ENCODE measurements around the gene PLLP. TPM values are rescaled to one million over a fixed set of nuclear protein-coding genes. Genes with fewer than 3 reads are reported as not detected.

Gene PLLP
- total RNA-seq, 5 donors from 2014 or later (not counting 1 experiment from before 2014, with no cell fraction given): 1.4 to 4.3 (median 3.3) TPM

- WGBS (ENCODE audit: insufficient coverage): 84% methylated on average over 17 of the region's 24 CpGs
- no peak overlapping the region for H3K27ac ChIP-seq (ENCODE audit: low read length)
- Mint-ChIP-seq H3K36me3 (no peaks in the 10 kb centered on the region), H3K27ac (no peak overlapping the region), H3K27me3 (peaks cover 0 to 14% of the 10 kb centered on the region in 2 donors), H3K4me1 (peaks cover 33 to 50% (median 42%) of the 10 kb centered on the region in 3 donors), H3K9me3 (no peaks in the 10 kb centered on the region), H3K4me3 (peak overlapping the region; percentile 71 to 89 (median 73))
- ATAC-seq (replicated peaks in 1 of 4) (no peak), DNase-seq (no peak)
- H3K4me1 ChIP-seq (ENCODE audit: control insufficient read depth in 1 of 2, extremely low read depth in 1 of 2, insufficient read depth in 2 of 2, low read length in 2 of 2): peaks cover 11 to 27% of the 10 kb centered on the region in 2 experiments
- H3K4me3 ChIP-seq (ENCODE audit: control insufficient read depth in 1 of 2, extremely low read depth in 1 of 2, low read length in 1 of 2): peak overlapping the region; percentile 54 to 67
- no peaks in the 10 kb centered on the region for H3K36me3 ChIP-seq (ENCODE audit: control insufficient read depth in 2 of 2, extremely low read depth in 1 of 2, insufficient read depth in 1 of 2, low read length in 1 of 2)
- H3K9me3 ChIP-seq: no peaks in the 10 kb centered on the region
- ChIA-PET CTCF (no interaction called here), POLR2A (no interaction called here)
- H3K27me3 ChIP-seq (replicated peaks in 1 of 2; ENCODE audit: control insufficient read depth in 2 of 2, extremely low read depth in 1 of 2, insufficient read depth in 2 of 2, low read length in 1 of 2): peaks cover 0 to 38% of the 10 kb centered on the region in 2 experiments
Observed at GRCh38 chr16:57283214-57283958, 1.1 kb downstream of the PLLP start.

DNA sequence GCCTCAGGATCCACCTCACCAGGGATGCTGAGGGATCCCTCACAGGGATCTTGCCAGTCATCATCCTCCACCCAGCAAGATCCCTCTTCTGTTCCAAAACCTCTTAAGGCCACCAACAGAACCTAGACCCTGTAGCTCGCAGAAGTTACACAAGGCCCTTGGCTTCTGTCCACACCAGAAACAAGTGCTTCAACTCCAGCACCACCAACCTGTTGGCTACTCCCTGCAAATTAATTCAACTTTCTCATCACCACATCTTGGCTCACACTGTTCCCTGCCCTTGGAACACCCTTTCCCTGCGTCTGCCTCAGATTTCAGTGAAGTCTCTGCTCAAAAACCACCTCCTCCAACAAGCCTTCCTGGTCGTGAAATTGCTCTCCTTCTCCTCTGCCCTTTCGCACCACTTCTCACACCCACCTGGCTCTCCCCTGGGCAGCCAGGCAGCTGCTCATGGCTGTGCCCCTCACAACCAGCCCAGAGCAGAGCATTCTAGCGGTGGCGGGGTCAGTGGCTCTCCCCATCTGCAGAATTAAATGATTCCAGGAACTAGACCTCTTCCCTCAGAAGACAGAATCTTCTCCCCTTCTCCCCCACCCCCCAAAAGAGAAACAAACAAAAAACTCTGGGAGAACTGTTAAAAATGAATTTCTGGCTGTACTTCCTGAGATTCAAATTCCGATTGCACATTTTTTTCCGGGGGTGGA lies 1.8 kb downstream of the PLLP start:
- WGBS (ENCODE audit: insufficient coverage): 91% methylated on average over 5 of the region's 8 CpGs
- no peak overlapping the region for H3K27ac ChIP-seq (ENCODE audit: low read length)
- H3K27me3 ChIP-seq (replicated peaks in 1 of 2; ENCODE audit: control insufficient read depth in 2 of 2, extremely low read depth in 1 of 2, insufficient read depth in 2 of 2, low read length in 1 of 2): peaks cover 0 to 38% of the 10 kb centered on the region in 2 experiments
- ChIA-PET POLR2A (no interaction called here), CTCF (interaction anchor here in 1 of 2 donors (0.6 kb wide), 1 partner anchor 260 kb away, joined by 4 read pairs; no protein-coding TSS in a partner anchor)
- H3K4me1 Mint-ChIP-seq: peaks cover 40 to 57% (median 48%) of the 10 kb centered on the region in 3 donors
- no peaks in the 10 kb centered on the region for H3K9me3 ChIP-seq
- no peaks in the 10 kb centered on the region for H3K9me3 Mint-ChIP-seq
- H3K4me1 ChIP-seq (ENCODE audit: control insufficient read depth in 1 of 2, extremely low read depth in 1 of 2, insufficient read depth in 2 of 2, low read length in 2 of 2): peaks cover 14 to 32% of the 10 kb centered on the region in 2 experiments
- H3K27ac Mint-ChIP-seq: peak overlapping the region; percentile 47 to 85
- H3K36me3 Mint-ChIP-seq: no peaks in the 10 kb centered on the region
- H3K27me3 Mint-ChIP-seq: peaks cover 0 to 14% of the 10 kb centered on the region in 2 donors
- no peaks in the 10 kb centered on the region for H3K36me3 ChIP-seq (ENCODE audit: control insufficient read depth in 2 of 2, extremely low read depth in 1 of 2, insufficient read depth in 1 of 2, low read length in 1 of 2)
- no peak for DNase-seq
- ATAC-seq (replicated peaks in 1 of 4): no peak
- peak overlapping the region in 2 of 3 donors; percentile 73 to 89 for H3K4me3 Mint-ChIP-seq
- H3K4me3 ChIP-seq (ENCODE audit: control insufficient read depth in 1 of 2, extremely low read depth in 1 of 2, low read length in 1 of 2): no peak overlapping the region

DNA sequence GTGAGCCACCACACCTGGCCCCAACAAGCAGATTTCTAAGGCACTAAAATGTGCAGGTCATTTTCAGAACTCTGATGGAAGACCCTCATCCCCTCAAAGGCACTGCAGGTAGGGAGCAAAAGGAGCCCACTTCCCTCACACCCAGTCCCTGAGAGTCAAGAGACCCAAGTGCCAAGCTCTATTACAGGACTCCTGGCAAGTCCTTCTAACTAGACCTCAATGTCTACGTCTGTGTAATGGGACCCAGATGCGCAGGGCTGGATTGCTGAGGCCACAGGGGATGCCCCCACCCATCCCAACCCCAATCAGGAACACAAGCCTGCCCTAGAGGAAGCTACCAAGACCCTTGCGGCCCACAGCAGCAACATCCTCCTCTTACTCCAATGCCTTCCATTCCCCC lies 2.7 kb downstream of the PLLP start:
- Mint-ChIP-seq H3K27me3 (peaks cover 0 to 14% of the 10 kb centered on the region in 2 donors), H3K27ac (peak overlapping the region in 1 of 2 donors; percentile 85), H3K4me3 (no peak overlapping the region), H3K36me3 (no peaks in the 10 kb centered on the region), H3K4me1 (peaks cover 45 to 66% (median 57%) of the 10 kb centered on the region in 3 donors), H3K9me3 (no peaks in the 10 kb centered on the region)
- no peaks in the 10 kb centered on the region for H3K9me3 ChIP-seq
- H3K4me3 ChIP-seq (ENCODE audit: control insufficient read depth in 1 of 2, extremely low read depth in 1 of 2, low read length in 1 of 2): no peak overlapping the region
- H3K27me3 ChIP-seq (replicated peaks in 1 of 2; ENCODE audit: control insufficient read depth in 2 of 2, extremely low read depth in 1 of 2, insufficient read depth in 2 of 2, low read length in 1 of 2): peaks cover 0 to 38% of the 10 kb centered on the region in 2 experiments
- ChIA-PET POLR2A (no interaction called here), CTCF (interaction anchor here in 1 of 2 donors (0.6 kb wide), 1 partner anchor 259 kb away, joined by 4 read pairs; no protein-coding TSS in a partner anchor)
- 100% methylated on average over 2 of the region's 3 CpGs for WGBS (ENCODE audit: insufficient coverage)
- peaks cover 20 to 39% of the 10 kb centered on the region in 2 experiments for H3K4me1 ChIP-seq (ENCODE audit: control insufficient read depth in 1 of 2, extremely low read depth in 1 of 2, insufficient read depth in 2 of 2, low read length in 2 of 2)
- no peak for DNase-seq
- H3K27ac ChIP-seq (ENCODE audit: low read length): no peak overlapping the region
- no peaks in the 10 kb centered on the region for H3K36me3 ChIP-seq (ENCODE audit: control insufficient read depth in 2 of 2, extremely low read depth in 1 of 2, insufficient read depth in 1 of 2, low read length in 1 of 2)
- no peak for ATAC-seq (replicated peaks in 1 of 4)

DNA sequence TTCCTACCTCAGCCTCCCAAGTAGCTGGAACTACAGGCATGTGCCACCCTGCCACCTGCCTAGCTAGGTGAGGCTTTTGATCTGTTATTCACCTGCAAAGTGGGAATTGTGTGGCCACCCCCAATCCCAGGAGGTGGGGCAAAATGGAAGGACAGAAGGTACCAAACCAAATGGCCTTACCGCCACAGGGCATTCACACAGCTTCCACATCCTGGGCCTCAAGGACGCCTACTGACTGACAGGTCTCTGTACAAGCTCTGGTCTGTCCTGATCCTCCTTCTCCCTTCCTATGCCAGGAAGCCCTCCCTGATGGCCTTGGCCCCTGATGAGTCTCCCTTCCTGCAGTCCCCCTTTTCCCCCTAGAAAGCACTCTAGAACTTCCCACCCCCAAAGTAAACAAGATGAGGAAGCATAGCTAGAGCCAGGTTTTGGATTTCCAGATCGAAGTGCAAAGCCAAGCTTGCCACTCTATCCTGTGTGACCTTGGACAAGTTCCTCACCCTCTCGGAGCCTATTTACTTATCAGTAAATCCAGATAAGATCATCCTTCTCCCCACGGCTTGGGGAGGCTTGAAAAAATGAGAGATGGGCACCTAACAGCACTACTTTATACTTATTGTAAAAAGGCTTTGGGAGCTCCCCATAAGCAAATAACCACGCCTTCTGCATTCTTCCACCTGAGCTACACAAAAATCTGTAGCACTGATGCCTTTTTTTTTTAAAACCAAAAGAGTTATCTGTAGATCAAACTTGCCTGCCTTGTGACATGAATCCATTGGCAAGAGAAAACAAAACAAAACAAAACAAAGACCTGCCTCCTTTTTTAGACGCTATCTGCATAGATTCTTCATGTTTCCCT lies 4.5 kb downstream of the PLLP start:
- Histone ChIP-seq H3K36me3 (ENCODE audit: control insufficient read depth in 2 of 2, extremely low read depth in 1 of 2, insufficient read depth in 1 of 2, low read length in 1 of 2) (no peaks in the 10 kb centered on the region), H3K4me1 (ENCODE audit: control insufficient read depth in 1 of 2, extremely low read depth in 1 of 2, insufficient read depth in 2 of 2, low read length in 2 of 2) (peaks cover 22 to 40% of the 10 kb centered on the region in 2 experiments), H3K4me3 (ENCODE audit: control insufficient read depth in 1 of 2, extremely low read depth in 1 of 2, low read length in 1 of 2) (no peak overlapping the region), H3K27me3 (replicated peaks in 1 of 2; ENCODE audit: control insufficient read depth in 2 of 2, extremely low read depth in 1 of 2, insufficient read depth in 2 of 2, low read length in 1 of 2) (peaks cover 0 to 25% of the 10 kb centered on the region in 2 experiments), H3K9me3 (no peaks in the 10 kb centered on the region), H3K27ac (ENCODE audit: low read length) (no peak overlapping the region)
- H3K27ac Mint-ChIP-seq: peak overlapping the region; percentile 19 to 70
- ATAC-seq (replicated peaks in 1 of 4): no peak
- 88% methylated on average over 4 of the region's 7 CpGs for WGBS (ENCODE audit: insufficient coverage)
- H3K9me3 Mint-ChIP-seq: no peaks in the 10 kb centered on the region
- CTCF ChIA-PET: no interaction called here
- H3K4me3 Mint-ChIP-seq: peak overlapping the region in 1 of 3 donors; percentile 22
- DNase-seq: peak in 1 of 35 experiments; percentile 25
- peaks cover 47 to 75% (median 71%) of the 10 kb centered on the region in 3 donors for H3K4me1 Mint-ChIP-seq
- POLR2A ChIA-PET: interaction anchor here (0.5 to 0.6 kb wide), 3 partner anchors 15 to 19 kb away, joined by 3 to 5 read pairs (median 4); no protein-coding TSS in a partner anchor
- peaks cover 0 to 10% of the 10 kb centered on the region in 2 donors for H3K27me3 Mint-ChIP-seq
- H3K36me3 Mint-ChIP-seq: no peaks in the 10 kb centered on the region

DNA sequence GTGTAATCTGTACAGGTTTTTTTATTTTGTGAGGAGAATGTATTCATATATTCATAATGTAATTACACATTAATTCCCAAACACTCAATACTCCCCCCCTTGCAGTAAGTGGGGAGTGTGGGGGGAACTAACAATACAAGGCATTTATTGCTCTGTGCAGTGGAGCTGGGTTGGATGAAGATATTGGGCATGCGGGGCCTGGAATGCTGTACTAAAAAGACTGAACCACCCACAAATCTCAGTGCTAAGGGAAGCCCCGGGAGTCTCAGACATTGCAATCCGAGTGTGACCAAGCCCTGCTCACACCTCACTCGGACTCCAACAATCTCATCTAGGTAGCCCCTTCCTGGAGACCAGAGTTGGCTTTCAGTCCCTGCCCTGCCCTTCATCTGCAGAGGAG lies 6.0 kb downstream of the PLLP start:
- Histone ChIP-seq H3K4me1 (ENCODE audit: control insufficient read depth in 1 of 2, extremely low read depth in 1 of 2, insufficient read depth in 2 of 2, low read length in 2 of 2) (peaks cover 22 to 26% of the 10 kb centered on the region in 2 experiments), H3K4me3 (ENCODE audit: control insufficient read depth in 1 of 2, extremely low read depth in 1 of 2, low read length in 1 of 2) (no peak overlapping the region), H3K9me3 (no peaks in the 10 kb centered on the region), H3K36me3 (ENCODE audit: control insufficient read depth in 2 of 2, extremely low read depth in 1 of 2, insufficient read depth in 1 of 2, low read length in 1 of 2) (no peaks in the 10 kb centered on the region), H3K27ac (ENCODE audit: low read length) (no peak overlapping the region), H3K27me3 (replicated peaks in 1 of 2; ENCODE audit: control insufficient read depth in 2 of 2, extremely low read depth in 1 of 2, insufficient read depth in 2 of 2, low read length in 1 of 2) (peaks cover 0 to 10% of the 10 kb centered on the region in 2 experiments)
- Mint-ChIP-seq H3K27ac (no peak overlapping the region), H3K27me3 (peaks cover 0 to 5% of the 10 kb centered on the region in 2 donors), H3K9me3 (no peaks in the 10 kb centered on the region), H3K4me1 (peaks cover 43 to 68% (median 62%) of the 10 kb centered on the region in 3 donors), H3K4me3 (peak overlapping the region in 1 of 3 donors; percentile 73), H3K36me3 (no peaks in the 10 kb centered on the region)
- 93% methylated on average over 2 of the region's 4 CpGs for WGBS (ENCODE audit: insufficient coverage)
- POLR2A ChIA-PET: no interaction called here
- CTCF ChIA-PET: no interaction called here
- ATAC-seq (replicated peaks in 1 of 4): no peak
- DNase-seq: no peak

Data from T-cell (primary cell).